Erythroblast (primary cell): ENCODE data around the gene UBR3.

Experiments used
- DNase-seq, 2 experiments: peaks; one replicate each; lab custom pipeline; 2025; lab: John Stamatoyannopoulos, UW
- GATA1 ChIP-seq: IDR thresholded peaks from 2 replicates; pipeline ENCODE4 v1.6.1; 2011; ENCODE audit warnings: low read depth, mild to moderate bottlenecking, control low read depth, low read length, moderate library complexity
- POLR2A ChIP-seq: IDR thresholded peaks from 2 replicates; pipeline ENCODE4 v1.6.1; 2011; ENCODE audit warnings: mild to moderate bottlenecking, low read length

The UBR3 gene

DNA sequence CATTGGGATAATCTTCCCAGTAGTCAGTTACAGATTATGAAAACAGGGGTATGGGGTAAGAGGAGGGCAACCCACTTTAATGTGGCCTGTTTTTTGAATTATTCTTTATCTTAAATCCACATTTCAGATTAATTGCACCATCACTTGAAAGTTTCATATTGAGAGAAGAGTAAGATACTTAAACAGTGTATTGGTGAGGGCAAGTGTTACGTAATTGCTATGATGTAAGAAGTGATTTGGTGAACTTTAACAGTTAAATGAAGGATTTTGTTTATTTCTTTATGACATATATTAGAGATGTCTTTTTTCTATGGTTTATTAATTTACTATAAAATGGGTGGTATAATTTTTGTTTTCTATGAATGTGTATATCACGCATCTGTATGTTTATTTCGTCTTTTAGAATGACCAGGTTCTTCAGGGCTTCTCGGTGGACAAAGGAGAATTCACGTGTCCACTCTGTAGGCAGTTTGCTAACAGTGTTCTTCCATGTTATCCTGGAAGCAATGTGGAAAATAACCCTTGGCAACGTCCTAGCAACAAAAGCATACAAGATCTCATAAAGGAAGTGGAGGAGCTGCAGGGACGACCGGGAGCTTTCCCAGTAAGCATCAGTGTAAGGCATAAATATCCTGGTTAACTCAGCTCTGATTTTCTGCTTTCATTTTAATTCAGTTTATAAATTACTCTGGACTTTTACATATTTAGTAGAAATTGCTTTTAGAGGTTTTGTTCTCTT, 179.5 kb downstream of the UBR3 start:
- peak; percentile 8 to 66 for DNase-seq
- TF ChIP-seq GATA1 (no peak), POLR2A (no peak)

DNA sequence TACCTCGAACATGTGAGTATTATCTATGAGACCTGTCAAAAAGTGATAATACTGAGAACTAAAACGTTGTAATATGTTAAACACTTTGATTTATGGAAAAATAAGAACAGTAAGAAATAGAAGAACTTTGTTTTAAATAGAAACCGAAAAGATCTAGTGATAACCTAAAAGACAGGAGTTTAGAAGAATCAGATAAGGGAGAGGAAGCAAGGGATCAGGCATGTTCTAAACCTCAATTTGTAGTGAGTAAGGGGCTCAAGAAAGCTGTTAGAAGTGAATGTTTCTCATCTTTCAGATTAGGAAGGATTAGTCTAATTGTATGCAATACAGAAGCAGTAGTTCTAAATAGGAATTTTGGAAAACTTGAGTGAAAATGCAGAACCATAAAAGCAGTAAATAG, 182.0 kb downstream of the UBR3 start:
- DNase-seq = peak in 1 of 2 experiments; percentile 11
- TF ChIP-seq POLR2A = no peak
- TF ChIP-seq GATA1 = no peak

DNA sequence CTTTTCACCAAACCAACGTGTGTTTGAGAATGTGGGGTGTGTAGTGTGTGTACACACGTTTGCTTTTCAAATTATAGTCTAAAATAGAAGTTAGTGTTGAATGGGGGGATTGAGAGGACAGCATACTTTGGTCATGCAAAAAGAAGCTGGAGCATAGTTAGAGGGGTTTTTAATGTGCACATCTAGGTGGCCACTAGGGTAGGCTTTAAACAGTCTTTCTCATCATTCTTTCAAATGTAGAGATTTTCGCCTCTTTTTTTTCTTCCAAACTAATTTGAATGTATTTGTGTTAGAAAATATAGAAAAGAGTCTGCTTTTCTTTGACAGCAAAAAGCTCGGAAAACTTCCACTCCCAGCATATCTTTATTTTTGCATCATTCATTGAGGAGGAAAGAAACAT, 185.5 kb downstream of the UBR3 start:
- TF ChIP-seq GATA1 = no peak
- no peak for TF ChIP-seq POLR2A
- DNase-seq = peak in 1 of 2 experiments; percentile 34

DNA sequence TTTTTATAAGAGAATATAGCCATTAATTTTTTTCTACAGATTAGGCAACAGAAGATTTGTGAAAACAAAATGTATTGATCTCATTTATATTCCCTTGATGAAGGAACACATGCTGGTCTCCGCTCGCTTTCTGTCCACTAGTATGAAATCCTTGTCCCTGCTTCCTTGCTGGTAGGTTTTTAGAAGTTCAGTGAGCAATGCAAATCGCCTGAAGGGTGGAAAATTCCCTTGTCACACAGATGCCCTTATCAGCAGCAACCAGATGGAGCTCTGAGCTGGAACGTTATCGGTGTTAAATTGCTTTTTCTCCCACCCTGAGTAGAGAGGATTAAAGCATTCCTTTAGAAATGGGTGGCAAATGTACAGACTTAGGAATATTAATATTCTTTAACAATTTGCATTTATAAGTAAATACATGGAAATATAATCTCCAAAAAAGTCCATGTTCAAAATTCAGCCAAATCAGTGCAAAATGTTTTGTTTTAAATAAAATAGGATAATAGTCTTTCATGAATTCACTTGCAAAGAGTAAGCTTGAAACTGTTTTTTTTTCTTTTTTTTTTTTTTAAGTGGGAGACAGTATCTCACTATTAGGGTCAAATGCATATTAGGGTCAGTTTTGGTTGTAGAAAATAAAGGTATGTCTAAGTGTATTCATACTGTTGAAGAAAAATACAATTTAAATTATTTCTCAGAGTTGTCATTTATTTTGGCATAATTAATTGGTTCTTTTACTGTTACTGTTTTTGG, 186.7 kb downstream of the UBR3 start:
- TF ChIP-seq GATA1 = peak; percentile 78
- TF ChIP-seq POLR2A = peak; percentile 26
- DNase-seq = peak; percentile 95 to 96

DNA sequence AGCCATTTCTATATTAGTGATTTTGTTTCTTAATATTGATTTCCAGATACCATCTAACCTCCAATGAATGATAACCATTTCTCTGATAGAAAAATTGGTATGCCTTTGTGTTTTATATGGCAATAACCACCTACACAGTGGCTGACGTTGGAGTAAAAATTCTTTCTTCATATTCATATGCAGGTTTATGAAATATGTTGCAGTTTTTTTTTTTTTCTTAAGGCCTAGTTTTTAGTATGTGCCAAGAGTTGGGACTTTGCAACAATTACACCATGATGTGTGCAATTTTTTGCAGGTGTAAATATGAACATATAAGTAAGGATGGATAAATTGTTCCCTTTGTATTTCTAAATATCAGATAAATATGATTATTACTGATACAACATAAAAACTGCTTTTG, 187.5 kb downstream of the UBR3 start:
- TF ChIP-seq POLR2A (no peak), GATA1 (no peak)
- peak in 1 of 2 experiments; percentile 59 for DNase-seq

DNA sequence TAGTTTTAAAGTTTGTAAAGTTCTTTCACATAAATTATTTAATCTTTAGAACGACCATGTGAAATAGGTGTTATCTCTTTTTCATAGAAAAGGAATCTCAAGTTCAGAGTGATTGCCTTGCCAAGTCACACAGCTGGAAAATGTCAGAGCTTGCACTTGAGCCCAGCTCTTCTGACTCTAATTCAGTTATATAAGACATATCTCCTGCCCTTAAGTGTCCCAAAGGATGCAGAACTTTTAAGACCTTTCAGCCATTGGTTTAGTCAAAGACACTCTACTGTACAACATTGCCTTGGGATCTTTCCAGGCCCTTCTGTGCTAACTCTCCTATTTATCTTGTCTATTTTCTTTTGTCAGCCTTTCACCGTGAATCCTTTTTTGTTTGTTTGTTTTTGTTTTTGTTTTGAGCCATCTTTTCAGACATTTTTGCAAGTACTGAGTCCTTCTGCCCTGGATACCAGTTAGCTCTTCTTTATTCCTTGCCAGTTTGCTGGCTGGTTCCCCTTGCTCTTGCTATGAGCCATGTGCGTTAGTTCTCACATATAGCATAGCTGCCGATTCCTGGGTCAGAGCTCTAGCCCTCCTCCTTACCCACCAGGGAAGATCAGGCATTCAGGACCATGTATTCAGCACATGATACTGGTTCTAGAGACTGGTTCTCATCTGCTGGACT, 190.7 kb downstream of the UBR3 start:
- peak in 1 of 2 experiments; percentile 21 for DNase-seq
- TF ChIP-seq POLR2A (no peak), GATA1 (no peak)

DNA sequence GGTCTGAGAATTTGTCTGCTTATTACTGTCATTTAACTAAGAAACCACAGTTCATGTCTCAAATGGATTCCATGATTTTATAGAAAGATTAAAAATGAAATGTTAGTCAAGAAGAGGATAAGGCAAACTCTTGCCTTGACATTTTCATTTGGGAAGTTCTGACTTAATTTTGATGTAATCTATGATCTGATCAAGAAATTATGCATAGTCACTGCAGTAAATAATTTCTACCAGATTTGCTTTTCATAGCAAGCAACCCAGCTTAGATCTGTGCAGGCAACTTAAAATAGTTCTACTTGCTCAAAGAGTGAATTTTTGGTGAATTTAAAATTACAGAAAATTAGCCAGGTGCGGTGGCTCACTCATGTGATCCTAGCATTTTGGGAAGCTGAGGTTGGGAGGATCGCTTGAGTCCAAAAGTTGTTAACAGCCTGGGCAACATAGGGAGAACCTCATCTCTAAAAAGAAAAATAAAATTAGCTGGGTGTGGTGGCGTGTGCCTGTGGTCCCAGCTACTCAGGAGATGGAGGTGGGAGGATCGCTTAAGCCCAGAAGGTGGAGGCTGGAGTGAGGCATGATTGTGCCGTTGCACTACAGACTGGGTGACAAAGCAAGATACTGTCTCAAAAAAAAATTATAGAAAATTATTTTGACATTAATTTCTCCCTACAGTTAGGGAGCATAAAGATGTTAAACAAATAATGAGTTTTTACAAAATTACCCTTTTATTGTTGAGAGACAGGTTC, 192.0 kb downstream of the UBR3 start:
- no peak for DNase-seq
- TF ChIP-seq POLR2A = no peak
- no peak for TF ChIP-seq GATA1

DNA sequence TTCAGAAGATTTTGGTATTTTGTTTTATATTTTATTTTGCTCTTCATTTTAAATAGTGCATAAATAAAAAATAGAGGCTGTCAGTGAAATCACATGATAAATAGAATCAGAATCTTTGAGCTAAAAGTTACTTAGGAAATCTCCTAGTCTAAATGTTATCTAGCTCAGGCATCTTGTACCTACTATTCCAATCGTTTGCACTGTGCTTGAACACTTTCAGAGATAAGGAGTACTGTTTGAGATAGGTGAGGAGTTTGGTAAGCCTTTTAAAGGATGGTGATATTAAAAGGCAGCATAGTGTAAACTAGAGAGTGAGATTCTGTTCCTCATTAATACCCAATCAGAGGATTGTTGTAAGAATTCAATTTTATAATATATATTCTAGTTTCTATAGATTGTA, 193.5 kb downstream of the UBR3 start:
- DNase-seq = peak in 1 of 2 experiments; percentile 30
- TF ChIP-seq GATA1 (no peak), POLR2A (no peak)

DNA sequence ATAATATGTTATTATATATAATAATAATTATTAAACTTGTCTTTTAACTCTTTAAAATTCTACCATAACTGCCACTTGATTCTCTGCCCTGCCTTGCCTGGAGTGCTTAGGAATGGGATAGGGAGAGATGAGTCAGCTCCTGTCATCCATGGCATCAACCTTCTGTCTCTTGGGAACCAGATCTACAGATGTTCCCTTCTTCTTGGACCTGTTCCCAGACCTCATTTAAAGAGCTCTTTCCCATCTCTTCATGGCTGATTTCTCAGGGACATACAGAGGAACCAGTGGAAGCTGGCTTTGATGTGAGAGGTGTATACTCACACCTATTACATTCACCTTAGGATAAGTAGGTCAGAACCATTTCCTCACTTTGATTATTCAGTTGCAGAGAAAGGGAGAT, 195.4 kb downstream of the UBR3 start:
- peak in 1 of 2 experiments; percentile 18 for DNase-seq
- no peak for TF ChIP-seq GATA1
- TF ChIP-seq POLR2A = no peak

DNA sequence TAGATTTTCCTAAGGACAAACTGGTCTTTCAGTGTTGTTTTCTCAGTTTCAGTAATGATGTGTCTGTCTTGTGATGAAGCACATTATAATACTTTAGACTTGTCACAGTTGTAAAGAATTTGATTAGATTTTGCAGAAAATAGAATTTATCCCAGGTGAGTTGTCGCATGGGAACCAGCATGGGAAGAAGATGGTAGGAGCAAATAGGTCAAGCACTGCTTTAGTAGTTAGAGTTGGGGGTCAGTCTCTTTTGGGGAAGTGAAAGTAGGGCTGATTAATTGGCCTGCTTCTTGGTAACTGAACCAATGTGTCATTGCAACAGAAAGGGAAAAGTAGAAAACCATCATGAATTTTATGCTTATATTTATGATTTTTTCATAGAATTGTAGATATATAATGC, 197.5 kb downstream of the UBR3 start:
- no peak for DNase-seq
- TF ChIP-seq GATA1 (no peak), POLR2A (no peak)

DNA sequence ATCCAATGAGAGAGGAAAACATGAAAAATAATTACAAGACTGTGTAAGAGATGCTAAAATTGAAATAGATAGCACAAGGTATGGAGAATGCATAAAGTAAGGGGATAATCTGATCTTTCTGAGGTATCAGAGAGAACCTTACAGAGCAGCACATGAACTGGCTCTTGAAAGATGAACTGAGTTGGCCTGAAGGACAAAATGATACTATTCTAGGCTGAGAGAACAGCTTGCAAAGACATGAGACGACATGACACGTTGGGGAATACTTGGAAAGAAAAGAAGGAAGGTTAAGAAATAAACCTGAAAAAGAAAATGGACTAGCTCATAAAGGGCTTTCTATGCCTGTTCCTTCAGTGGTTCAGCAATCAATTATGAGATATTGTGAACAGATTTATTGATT, 198.0 kb downstream of the UBR3 start:
- DNase-seq = no peak
- TF ChIP-seq POLR2A = no peak
- TF ChIP-seq GATA1 = no peak

DNA sequence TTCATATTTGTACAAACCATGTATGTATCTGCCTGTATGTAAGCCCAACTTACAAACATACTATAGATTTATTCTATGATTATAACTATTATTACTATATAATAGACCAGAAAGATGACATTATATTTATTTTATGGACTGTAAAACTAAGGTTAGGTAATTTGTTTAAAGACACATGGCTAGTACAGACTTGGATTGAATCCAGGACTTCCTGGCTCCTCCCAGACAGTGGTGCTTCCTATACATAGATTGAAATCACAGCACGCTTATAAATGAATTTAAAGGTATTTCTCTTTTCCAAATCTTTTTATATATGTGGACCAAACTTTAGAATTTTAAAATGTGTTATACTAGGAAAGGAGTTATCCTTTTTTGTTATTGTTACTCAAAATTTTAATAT, 199.1 kb downstream of the UBR3 start:
- DNase-seq = no peak
- TF ChIP-seq POLR2A (no peak), GATA1 (no peak)

DNA sequence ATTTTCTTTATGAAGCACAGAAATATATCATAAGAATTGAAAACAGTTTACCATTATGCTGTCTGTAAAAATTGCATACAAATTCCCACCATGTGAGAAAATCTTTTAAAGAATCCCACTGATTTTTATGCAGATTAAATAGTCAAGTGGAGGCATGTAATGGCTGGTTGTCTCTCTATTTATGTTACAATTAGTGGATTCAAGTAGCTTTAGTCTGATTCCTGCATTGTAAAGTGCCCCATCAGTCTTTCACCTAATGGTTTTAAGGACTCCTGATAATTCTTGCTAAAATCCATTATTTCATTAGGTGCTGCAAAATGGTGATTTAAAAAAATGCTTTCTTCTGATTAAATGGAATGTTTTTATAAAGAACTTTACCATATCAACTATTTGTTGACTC, 202.3 kb downstream of the UBR3 start:
- DNase-seq = no peak
- no peak for TF ChIP-seq POLR2A
- TF ChIP-seq GATA1 = no peak
